ENCODE results near the gene TDO2.
"Not testable (repeated sequence)": the region's sequence is repeated elsewhere in the genome, so short reads cannot be mapped to it uniquely, and the experiment has no call there.

The TDO2 gene

GRCh38 chr4:155903453-155903852, at the start of gene TDO2:
Gene TDO2 (plus strand): TSS chr4:155903696. CDS start chr4:155903759, 63 bp downstream.
- DNase-seq = no peak

DNA sequence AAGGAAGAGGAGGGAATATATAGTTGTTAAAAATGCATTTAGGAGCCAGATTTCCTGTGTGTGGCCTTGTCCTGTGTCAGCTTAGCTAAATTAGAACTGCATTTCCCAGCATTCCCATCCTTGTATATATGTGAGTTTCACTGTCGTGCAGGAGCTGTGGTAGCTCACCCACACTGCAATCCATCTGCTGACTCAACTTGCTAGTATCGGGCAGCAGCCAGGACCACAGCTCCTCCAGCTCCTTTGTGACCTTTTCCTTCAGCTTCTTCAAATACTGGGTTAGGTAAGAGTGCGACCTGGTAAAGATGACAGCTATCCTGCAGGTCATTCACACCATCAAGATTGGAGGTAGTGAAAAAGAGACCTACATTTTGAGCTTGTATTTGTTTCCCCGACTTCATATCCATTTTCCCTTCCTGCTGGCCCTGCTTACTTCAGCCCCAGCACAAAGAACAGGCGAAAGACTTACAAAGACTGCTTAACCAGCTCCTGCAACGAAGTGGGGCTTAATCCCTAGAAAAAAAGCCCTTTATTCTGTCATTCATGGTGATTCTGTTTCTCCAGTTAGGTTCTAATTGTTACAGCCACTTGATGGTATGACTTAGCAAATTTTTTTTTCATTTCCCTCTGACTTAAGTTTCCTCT, 48.8 kb upstream of the TDO2 start:
- no peak for DNase-seq

GRCh38 chr4:155855897-155856296, 47.6 kb upstream of the TDO2 start:
- DNase-seq = no peak

DNA sequence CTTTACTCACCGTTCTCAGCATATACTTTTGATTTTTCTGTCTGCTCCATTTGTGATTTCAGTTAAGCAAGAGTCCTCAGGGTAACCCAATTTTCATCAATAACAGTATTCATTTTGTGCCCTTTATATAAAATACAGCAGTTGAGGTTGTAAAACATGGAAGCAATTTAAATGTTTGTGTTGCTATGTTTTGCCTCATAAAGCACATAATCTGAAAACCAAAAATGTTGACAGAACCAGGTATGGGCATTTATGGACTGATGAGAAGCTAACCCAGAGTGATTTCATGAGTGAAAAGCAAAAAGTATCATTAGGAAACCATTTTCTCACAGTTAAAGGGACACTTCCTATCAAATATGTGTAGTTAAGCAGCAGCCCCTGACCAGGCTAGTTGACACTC, 37.3 kb upstream of the TDO2 start, which contains the start of gene ASIC5:
ASIC5 (minus strand) TSS at position 101 of the 400 bp plus-strand sequence; CDS start at position 50, 51 bp downstream.
- DNase-seq = no peak

- no peak for DNase-seq
Observed at GRCh38 chr4:155875878-155876277, 27.6 kb upstream of the TDO2 start.

- no peak for DNase-seq
Observed at GRCh38 chr4:155877971-155878370, 25.5 kb upstream of the TDO2 start.

DNA sequence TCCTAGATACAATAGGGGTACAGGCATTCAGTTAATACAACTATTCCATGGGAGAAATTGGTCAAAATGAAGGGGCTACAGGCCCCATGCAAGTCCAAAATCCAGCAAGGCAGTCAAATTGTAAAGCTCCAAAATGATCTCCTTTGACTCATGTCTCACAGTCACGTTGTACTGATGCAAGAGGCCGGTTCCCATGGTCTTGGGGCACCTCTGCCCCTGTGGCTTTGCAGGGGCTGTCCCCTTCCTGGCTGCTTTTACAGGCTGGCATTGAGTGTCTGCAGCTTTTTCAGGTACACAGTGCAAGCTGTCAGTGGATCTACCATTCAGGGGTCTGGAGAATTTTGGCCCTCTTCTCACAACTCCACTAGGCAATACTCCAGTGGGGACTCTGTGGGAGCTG, 24.9 kb upstream of the TDO2 start:
- no peak for DNase-seq

DNA sequence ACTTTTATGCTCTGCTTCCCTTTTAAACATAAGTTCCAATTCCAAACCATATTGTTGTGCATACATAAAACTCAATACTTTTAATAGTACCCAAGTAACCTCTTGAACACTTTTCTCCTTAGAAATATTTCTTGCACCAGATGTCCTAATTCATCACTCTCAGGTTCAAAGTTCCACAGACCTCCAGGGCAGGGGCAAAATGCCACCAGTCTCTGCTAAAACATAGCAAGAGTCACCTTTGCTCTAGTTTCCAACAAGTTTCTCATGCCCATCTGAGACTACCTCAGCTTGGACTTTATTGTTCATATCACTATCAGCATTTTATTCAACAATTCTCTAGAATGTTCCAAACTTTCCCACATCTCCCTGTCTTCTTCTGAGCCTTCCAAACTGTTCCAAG, 23.7 kb upstream of the TDO2 start:
- no peak for DNase-seq

DNA sequence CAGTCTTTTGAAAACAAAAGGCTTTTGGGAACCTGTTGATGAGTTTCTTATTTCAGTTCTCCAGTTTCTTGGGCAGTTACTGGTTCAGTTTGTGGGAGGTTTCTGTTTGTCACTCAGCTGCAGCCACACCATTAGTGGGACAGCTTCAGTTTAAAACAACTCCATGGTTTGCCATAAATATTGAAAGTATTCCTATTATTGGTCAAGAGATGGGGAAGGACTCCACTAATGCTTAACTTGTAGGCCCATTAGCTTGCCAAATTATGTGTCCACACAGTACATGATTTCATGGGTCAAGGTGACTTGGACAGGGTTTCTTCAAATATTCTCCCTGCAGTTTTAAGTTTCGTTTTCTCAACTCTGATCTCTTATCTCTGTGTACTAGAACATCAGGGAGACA, 21.9 kb upstream of the TDO2 start:
- DNase-seq = no peak

GRCh38 chr4:155883895-155884294, 19.6 kb upstream of the TDO2 start:
- DNase-seq = no peak

DNA sequence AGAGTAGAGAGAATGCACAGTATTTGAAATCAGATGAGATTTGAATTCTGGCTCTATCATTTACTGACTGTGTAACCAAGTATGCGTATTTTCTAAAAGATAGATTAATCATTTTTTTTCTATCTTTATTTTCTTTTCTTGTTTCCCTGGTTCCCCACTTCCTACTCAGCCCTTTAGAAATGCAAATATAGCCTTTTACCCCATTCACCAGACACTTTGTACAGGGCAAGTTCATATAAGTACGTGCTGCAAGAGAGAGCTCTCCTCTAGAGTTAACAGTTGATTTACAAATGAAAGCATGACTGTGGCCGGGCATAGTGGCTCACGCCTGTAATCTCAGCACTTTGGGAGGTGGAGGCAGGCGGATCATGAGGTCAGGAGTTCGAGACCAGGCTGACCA, 17.8 kb upstream of the TDO2 start:
- no peak for DNase-seq

- DNase-seq = no peak
Observed at GRCh38 chr4:155887045-155887444, 16.5 kb upstream of the TDO2 start.

GRCh38 chr4:155887847-155888570, 15.5 kb upstream of the TDO2 start:
- no peak for DNase-seq

GRCh38 chr4:155889031-155889793, 14.3 kb upstream of the TDO2 start:
- DNase-seq = no peak

- DNase-seq = no peak
Observed at GRCh38 chr4:155889946-155890345, 13.6 kb upstream of the TDO2 start.

GRCh38 chr4:155891058-155891457, 12.4 kb upstream of the TDO2 start:
- no peak for DNase-seq

DNA sequence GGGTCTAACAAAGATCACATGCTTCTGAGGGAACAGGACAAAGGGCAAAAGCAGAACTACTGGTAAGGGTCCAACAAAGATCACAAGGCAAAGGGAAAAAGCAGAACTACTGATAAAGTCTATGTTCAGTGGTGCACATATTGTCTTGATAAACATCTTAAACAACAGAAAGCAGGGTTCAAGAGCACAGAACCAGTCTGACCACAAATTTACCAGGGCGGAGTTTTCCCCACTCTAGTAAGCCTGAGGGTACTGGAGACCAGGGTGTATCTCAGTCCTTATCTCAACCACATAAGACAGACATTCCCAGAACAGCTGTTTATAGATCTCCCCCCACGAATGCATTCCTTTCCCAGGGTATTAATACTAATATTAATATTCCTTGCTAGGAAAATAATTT, 5.1 kb upstream of the TDO2 start:
- not testable (repeated sequence) for DNase-seq

GRCh38 chr4:155899891-155900290, 3.6 kb upstream of the TDO2 start:
- DNase-seq = no peak

DNA sequence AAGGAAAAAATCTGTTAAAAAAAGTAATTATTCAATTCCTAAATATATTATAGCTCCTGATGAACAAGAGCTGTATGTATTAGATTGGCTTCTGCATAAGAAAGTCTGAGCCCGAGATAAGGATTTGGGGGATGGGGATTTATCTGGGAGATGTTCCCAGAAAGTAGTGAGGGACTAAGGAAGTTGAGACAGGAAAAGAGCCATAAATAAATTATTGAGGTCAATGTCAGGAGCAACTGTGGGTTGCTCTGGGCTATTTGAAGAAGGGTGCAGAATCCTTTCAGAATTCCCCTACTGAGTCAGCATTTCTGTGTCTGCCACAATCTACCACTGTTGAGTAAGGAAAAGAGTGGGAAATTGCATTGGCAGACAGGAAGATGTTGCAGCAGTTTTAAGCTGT, 3.1 kb upstream of the TDO2 start:
- no peak for DNase-seq

DNA sequence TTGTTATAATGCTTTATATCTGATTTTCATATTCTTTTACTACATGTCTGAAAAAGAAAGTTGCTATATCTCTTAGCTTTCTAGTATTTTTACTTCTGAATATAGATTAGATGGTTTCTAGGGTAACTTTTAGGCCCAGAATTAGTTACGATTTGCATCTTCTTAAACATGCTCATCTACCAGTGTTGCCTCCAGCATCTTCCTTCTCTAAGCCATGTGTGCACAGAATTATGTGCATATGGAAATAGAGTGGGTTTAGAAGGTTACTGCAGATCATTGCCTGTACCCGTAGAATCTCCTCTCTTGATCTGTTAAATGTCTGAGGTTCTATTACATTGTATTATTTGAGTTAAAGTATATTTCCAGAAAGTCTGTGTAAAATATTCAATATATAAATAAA, 2.5 kb upstream of the TDO2 start:
- no peak for DNase-seq

GRCh38 chr4:155904331-155904730, 835 bp downstream of the TDO2 start:
- DNase-seq = no peak

DNA sequence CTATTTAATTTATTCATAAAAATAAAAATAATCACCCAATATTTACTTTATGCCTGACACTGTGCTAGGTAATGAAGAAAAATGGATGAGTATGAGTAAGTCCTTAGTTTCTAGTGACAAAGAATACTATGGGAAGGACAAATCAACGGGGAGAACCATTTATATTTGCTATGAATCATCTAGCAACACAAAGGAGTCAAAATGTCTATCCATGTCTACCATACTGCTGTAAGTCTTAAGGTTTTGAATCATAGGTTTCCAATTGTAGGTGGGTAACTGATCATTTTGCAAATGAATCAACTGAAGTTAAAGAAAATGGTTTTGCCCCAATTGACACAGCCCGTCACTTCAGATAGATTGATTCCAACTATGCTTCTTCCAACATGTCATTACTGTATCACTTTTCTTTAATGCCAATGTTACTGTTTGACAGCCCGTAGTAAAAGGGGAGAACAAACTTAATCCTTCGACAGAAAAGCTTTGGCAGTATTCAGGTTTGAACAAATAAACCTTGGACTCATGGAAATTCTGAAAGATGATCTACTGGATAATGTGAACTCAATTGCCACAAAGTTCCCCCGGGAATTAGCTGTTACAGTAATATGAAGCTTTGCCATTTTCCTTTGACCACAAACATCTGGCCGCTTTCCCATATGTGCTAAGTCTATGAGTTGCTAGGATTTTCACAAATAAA, 3.2 kb downstream of the TDO2 start:
- DNase-seq = no peak

GRCh38 chr4:155907556-155907955, 4.1 kb downstream of the TDO2 start:
- DNase-seq = no peak
